Measurements from ENCODE around the gene CNN3. TPM values are rescaled to one million over a fixed set of nuclear protein-coding genes. Genes with fewer than 3 reads are reported as not detected.
A peak's percentile ranks its signal among the peaks of the same experiment; 100 is the strongest.
"Not testable (repeated sequence)": the region's sequence is repeated elsewhere in the genome, so short reads cannot be mapped to it uniquely, and the experiment has no call there.

The CNN3 gene
- total and polyA plus RNA-seq, 3 experiments from 2014 or later: 1.6 to 2.8 (median 2.3) TPM

DNA sequence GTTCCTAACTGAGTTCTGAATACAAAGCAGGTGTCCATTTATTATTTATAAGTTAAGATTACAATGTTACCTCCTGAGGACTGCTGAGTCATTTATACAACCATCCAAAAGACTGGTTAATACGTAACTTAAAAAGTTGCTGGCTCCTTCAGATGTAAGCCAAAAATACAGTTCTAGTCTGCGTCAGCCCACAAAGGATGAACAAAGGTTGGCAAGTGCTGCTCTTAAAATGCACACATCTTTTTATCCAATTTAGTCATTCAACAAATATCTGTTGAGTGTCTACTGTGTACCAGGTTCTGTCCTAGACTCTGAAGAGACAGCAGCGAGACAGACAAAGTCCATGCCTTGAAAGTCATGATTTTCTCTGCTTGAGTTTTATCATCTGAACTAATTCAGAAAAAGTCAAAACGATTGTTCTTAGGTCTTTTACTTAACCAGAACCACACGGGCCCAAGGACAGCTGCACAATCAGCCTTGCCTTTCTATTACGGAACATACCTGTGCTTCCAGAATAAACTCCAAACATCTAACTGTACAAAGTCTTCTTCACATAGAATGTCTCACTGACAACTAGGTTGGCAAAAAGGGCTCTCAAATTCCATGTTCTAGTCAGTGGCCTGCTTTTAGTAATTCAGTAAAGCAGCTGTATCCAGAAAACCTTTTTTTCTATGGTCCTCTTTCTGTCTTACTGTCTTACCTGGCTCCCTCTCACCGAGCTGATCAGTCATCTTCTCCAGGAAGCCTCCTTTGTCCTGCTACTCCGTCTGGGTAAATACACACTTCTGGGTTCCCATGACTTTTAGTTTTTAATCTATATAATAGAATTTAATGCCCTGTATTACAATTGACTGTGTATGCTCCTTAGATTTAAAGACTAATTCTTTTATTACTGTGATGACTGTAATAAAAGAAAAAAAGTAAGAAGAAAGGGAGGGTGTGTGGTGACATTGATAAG is 15.5 kb upstream of the CNN3 start:
- Histone ChIP-seq H3K27ac (ENCODE audit: low read depth, low read length) (no peak overlapping the region), H3K27me3 (ENCODE audit: insufficient read depth, low read length, poor library complexity, severe bottlenecking) (no peaks in the 10 kb centered on the region), H3K36me3 (ENCODE audit: insufficient read depth, low read length) (no peaks in the 10 kb centered on the region), H3K4me3 (ENCODE audit: low read length) (no peak overlapping the region), H3K4me1 (ENCODE audit: insufficient read depth, low read length) (no peaks in the 10 kb centered on the region), H3K9me3 (ENCODE audit: low read length) (no peaks in the 10 kb centered on the region)
- H3K27me3 Mint-ChIP-seq: peaks cover 10 to 42% of the 10 kb centered on the region in 2 donors
- ChIA-PET POLR2A (no interaction called here), CTCF (no interaction called here)
- DNase-seq: no peak
- H3K4me1 Mint-ChIP-seq: no peaks in the 10 kb centered on the region
- no peaks in the 10 kb centered on the region for H3K9me3 Mint-ChIP-seq
- no peak overlapping the region for H3K4me3 Mint-ChIP-seq
- H3K36me3 Mint-ChIP-seq: no peaks in the 10 kb centered on the region
- H3K27ac Mint-ChIP-seq: no peak overlapping the region

DNA sequence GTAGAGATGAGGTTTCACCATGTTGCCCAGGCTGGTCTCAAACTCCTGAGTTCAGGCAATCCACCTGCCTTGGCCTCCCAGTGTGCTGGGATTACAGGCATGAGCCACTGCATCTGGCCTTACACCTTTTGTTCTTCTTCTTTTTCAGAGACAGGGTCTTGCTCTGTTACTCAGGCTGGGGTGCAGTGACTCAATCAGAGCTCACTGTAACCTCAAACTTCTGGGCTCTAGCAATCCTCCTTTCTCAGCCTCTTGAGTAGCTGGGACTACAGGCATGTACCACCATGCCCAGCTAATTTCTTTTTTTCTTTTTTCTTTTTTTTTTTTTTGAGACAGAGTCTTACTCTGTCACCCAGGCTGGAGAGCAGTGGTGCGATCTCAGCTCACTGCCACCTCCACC is 14.6 kb upstream of the CNN3 start:
- H3K27ac Mint-ChIP-seq; H3K4me1 ChIP-seq (ENCODE audit: insufficient read depth, low read length); H3K27ac ChIP-seq (ENCODE audit: low read depth, low read length); H3K36me3 Mint-ChIP-seq; H3K27me3 ChIP-seq (ENCODE audit: insufficient read depth, low read length, poor library complexity, severe bottlenecking); H3K9me3 Mint-ChIP-seq; H3K4me1 Mint-ChIP-seq; H3K4me3 Mint-ChIP-seq; DNase-seq; H3K9me3 ChIP-seq (ENCODE audit: low read length); H3K4me3 ChIP-seq (ENCODE audit: low read length); H3K36me3 ChIP-seq (ENCODE audit: insufficient read depth, low read length); POLR2A ChIA-PET: not testable (repeated sequence)
- peaks cover 10 to 41% of the 10 kb centered on the region in 2 donors for H3K27me3 Mint-ChIP-seq
- CTCF ChIA-PET: interaction anchor here (1.0 kb wide), 1 partner anchor 87 kb away, joined by 3 read pairs; no protein-coding TSS in a partner anchor

DNA sequence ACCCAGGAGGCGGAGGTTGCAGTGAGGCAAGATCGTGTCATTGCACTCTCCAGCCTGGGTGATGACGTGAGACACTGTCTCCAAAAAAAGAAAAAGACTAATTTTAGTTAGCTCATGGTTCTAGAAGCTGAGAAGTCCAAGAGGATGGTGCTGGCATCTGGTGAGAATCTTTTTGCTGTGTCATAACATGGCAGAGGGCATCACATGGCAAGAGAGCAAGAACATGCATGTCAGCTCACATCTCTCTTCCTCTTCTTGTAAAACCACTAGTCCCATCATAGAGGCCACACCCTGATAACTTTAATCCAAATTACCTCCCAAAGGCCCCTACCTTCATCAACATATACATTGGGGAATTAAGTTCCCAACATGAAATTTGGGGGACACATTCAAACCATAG is 13.8 kb upstream of the CNN3 start:
- H3K27me3 Mint-ChIP-seq: peaks cover 8 to 45% of the 10 kb centered on the region in 2 donors
- H3K27me3 ChIP-seq (ENCODE audit: insufficient read depth, low read length, poor library complexity, severe bottlenecking): no peaks in the 10 kb centered on the region
- no peaks in the 10 kb centered on the region for H3K4me1 Mint-ChIP-seq
- H3K36me3 Mint-ChIP-seq: no peaks in the 10 kb centered on the region
- H3K4me3 ChIP-seq (ENCODE audit: low read length): no peak overlapping the region
- H3K9me3 ChIP-seq (ENCODE audit: low read length): no peaks in the 10 kb centered on the region
- H3K4me3 Mint-ChIP-seq: no peak overlapping the region
- no peak for DNase-seq
- H3K9me3 Mint-ChIP-seq: no peaks in the 10 kb centered on the region
- H3K27ac Mint-ChIP-seq: peak overlapping the region in 1 of 8 donors; percentile 12
- no peaks in the 10 kb centered on the region for H3K4me1 ChIP-seq (ENCODE audit: insufficient read depth, low read length)
- no peak overlapping the region for H3K27ac ChIP-seq (ENCODE audit: low read depth, low read length)
- H3K36me3 ChIP-seq (ENCODE audit: insufficient read depth, low read length): no peaks in the 10 kb centered on the region
- CTCF ChIA-PET: interaction anchor here (1.0 kb wide), 1 partner anchor 87 kb away, joined by 3 read pairs; no protein-coding TSS in a partner anchor
- POLR2A ChIA-PET: no interaction called here

DNA sequence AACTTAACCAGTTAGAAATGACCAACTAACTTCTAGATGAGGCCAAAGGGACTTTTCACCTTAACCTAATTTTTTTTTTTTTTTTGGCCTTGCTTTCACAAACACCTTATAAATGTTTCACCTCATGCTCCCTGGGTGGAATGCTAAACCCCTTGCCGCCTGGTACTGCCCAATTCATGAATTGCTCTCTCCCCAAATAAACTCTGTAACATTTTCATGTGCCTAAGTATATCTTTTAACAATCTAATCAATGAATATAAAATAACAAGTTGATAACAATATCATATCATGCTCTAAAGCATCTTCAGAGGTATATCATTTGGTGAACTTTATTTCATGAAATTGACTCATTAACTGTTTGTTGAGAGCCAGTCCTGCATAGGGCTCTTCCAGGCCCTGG is 10.9 kb upstream of the CNN3 start:
- Mint-ChIP-seq H3K36me3 (no peaks in the 10 kb centered on the region), H3K4me1 (peaks cover 0 to 3% (median 0%) of the 10 kb centered on the region in 3 donors), H3K9me3 (no peaks in the 10 kb centered on the region), H3K27ac (no peak overlapping the region), H3K27me3 (peaks cover 3 to 29% of the 10 kb centered on the region in 2 donors), H3K4me3 (no peak overlapping the region)
- Histone ChIP-seq H3K4me1 (ENCODE audit: insufficient read depth, low read length) (no peaks in the 10 kb centered on the region), H3K27me3 (ENCODE audit: insufficient read depth, low read length, poor library complexity, severe bottlenecking) (no peaks in the 10 kb centered on the region), H3K36me3 (ENCODE audit: insufficient read depth, low read length) (no peaks in the 10 kb centered on the region), H3K27ac (ENCODE audit: low read depth, low read length) (no peak overlapping the region), H3K4me3 (ENCODE audit: low read length) (no peak overlapping the region), H3K9me3 (ENCODE audit: low read length) (no peaks in the 10 kb centered on the region)
- ChIA-PET POLR2A (no interaction called here), CTCF (no interaction called here)
- DNase-seq: no peak

DNA sequence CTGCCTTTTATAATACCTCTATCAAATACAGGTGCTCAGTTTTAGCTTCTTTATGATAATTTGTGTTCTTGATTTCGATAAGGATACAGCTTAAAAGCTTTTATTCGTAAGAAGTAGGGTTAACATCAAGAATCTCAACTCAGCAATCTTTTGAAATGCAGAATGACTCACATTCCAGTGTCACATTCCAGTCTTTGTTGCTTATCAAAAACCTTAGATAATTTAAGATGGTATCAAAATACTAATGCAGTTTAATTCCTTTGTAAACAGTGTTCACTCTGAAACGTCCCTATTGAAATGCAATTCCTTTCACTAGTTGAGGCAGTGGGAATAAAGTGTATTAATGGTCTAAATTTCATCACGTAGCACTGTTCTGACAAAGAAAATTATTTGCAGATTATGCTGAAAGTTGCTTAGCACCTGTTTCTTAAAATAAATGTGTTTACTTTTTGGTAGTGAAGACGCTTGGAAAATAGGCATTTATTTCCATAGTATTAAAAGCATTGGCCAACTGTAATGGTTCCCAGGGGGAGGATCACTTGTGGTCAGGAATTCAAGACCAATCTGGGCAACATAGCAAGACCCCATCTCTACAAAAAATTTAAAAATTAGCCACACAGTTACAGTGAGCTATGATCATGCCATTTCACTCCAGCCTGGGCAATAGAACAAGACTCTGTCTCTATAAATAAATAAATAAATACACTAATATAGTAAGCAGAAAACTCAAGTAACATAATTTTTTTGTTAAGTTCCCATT is 10.1 kb upstream of the CNN3 start:
- no peak overlapping the region for H3K4me3 Mint-ChIP-seq
- H3K4me3 ChIP-seq (ENCODE audit: low read length): no peak overlapping the region
- CTCF ChIA-PET: no interaction called here
- no peak overlapping the region for H3K27ac Mint-ChIP-seq
- no peaks in the 10 kb centered on the region for H3K4me1 ChIP-seq (ENCODE audit: insufficient read depth, low read length)
- POLR2A ChIA-PET: no interaction called here
- peaks cover 0 to 3% (median 0%) of the 10 kb centered on the region in 3 donors for H3K4me1 Mint-ChIP-seq
- H3K36me3 ChIP-seq (ENCODE audit: insufficient read depth, low read length): no peaks in the 10 kb centered on the region
- H3K27ac ChIP-seq (ENCODE audit: low read depth, low read length): no peak overlapping the region
- H3K9me3 ChIP-seq (ENCODE audit: low read length): no peaks in the 10 kb centered on the region
- no peaks in the 10 kb centered on the region for H3K9me3 Mint-ChIP-seq
- peaks cover 3 to 29% of the 10 kb centered on the region in 2 donors for H3K27me3 Mint-ChIP-seq
- DNase-seq: no peak
- H3K36me3 Mint-ChIP-seq: no peaks in the 10 kb centered on the region
- H3K27me3 ChIP-seq (ENCODE audit: insufficient read depth, low read length, poor library complexity, severe bottlenecking): no peaks in the 10 kb centered on the region

DNA sequence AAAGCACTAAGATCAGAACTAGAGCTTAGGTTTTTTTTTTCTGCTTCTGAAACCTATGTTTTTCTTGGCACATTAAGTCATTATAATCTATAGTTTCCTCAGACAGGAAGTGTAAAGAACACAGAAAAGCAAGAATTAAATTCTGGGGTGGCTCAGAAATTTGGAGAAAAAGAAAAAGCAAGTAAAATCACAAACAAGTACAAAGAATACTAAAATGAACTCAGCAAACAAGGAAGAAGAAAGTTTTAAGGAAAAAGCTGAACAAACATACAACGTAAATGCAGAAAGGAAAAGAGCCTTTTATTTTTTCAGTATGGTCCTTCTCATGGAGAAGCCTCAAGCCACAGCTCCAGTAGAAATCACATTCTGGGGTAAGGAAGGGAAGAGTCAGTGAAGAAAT is 8.6 kb upstream of the CNN3 start:
- no peak for DNase-seq
- no peaks in the 10 kb centered on the region for H3K9me3 Mint-ChIP-seq
- CTCF ChIA-PET: no interaction called here
- Histone ChIP-seq H3K36me3 (ENCODE audit: insufficient read depth, low read length) (no peaks in the 10 kb centered on the region), H3K4me1 (ENCODE audit: insufficient read depth, low read length) (no peaks in the 10 kb centered on the region), H3K27ac (ENCODE audit: low read depth, low read length) (no peak overlapping the region), H3K4me3 (ENCODE audit: low read length) (no peak overlapping the region), H3K9me3 (ENCODE audit: low read length) (no peaks in the 10 kb centered on the region), H3K27me3 (ENCODE audit: insufficient read depth, low read length, poor library complexity, severe bottlenecking) (no peaks in the 10 kb centered on the region)
- no peak overlapping the region for H3K4me3 Mint-ChIP-seq
- H3K4me1 Mint-ChIP-seq: peaks cover 0 to 3% (median 0%) of the 10 kb centered on the region in 3 donors
- no peaks in the 10 kb centered on the region for H3K36me3 Mint-ChIP-seq
- H3K27me3 Mint-ChIP-seq: peaks cover 1 to 28% of the 10 kb centered on the region in 2 donors
- H3K27ac Mint-ChIP-seq: peak overlapping the region in 1 of 8 donors; percentile 12
- POLR2A ChIA-PET: no interaction called here

DNA sequence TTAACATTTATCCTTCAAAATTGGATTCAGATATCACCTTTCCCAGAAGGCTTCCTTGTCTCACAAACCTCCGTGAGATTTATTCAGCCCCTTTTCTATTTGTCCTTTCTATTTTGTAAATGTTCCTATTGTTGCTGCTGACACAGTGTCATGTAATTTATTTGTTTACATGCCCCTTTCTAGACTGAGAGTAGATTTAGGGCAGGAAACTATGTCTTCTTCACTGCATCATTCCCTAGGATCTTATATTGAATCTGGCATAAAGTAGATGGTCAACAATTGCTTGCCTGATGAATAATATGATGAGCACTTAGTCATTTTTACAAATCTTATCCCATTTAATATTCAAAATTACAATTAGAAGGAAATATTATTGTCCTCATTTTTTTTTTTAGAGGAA is 8.1 kb upstream of the CNN3 start:
- Histone ChIP-seq H3K27ac (ENCODE audit: low read depth, low read length) (no peak overlapping the region), H3K4me3 (ENCODE audit: low read length) (no peak overlapping the region), H3K9me3 (ENCODE audit: low read length) (no peaks in the 10 kb centered on the region), H3K27me3 (ENCODE audit: insufficient read depth, low read length, poor library complexity, severe bottlenecking) (no peaks in the 10 kb centered on the region), H3K36me3 (ENCODE audit: insufficient read depth, low read length) (no peaks in the 10 kb centered on the region), H3K4me1 (ENCODE audit: insufficient read depth, low read length) (no peaks in the 10 kb centered on the region)
- H3K27ac Mint-ChIP-seq: no peak overlapping the region
- no peak overlapping the region for H3K4me3 Mint-ChIP-seq
- no peaks in the 10 kb centered on the region for H3K9me3 Mint-ChIP-seq
- peaks cover 1 to 31% of the 10 kb centered on the region in 2 donors for H3K27me3 Mint-ChIP-seq
- no peak for DNase-seq
- H3K4me1 Mint-ChIP-seq: peaks cover 0 to 3% (median 0%) of the 10 kb centered on the region in 3 donors
- H3K36me3 Mint-ChIP-seq: no peaks in the 10 kb centered on the region
- ChIA-PET POLR2A (no interaction called here), CTCF (no interaction called here)

DNA sequence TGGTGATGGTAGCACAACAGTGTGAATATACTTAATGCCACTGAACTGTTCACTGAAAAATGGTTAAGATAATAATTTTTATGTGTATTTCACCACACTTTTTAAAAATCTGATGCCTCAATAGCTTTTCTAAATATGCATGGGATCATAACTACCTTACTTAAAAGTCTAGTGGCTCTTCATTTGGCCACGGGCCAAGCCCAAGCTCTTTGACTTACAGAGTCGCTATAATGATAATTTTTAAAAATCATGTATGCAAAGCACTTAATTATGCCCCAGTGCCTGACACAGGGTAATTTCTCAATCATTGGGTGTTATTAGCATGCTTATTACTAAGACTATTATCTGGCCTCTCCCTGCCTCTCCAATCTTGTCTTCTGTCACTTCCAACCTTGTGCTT is 7.6 kb upstream of the CNN3 start:
- Histone ChIP-seq H3K27ac (ENCODE audit: low read depth, low read length) (no peak overlapping the region), H3K9me3 (ENCODE audit: low read length) (no peaks in the 10 kb centered on the region), H3K36me3 (ENCODE audit: insufficient read depth, low read length) (no peaks in the 10 kb centered on the region), H3K4me3 (ENCODE audit: low read length) (no peak overlapping the region), H3K27me3 (ENCODE audit: insufficient read depth, low read length, poor library complexity, severe bottlenecking) (no peaks in the 10 kb centered on the region), H3K4me1 (ENCODE audit: insufficient read depth, low read length) (no peaks in the 10 kb centered on the region)
- Mint-ChIP-seq H3K4me1 (peaks cover 0 to 3% (median 0%) of the 10 kb centered on the region in 3 donors), H3K27me3 (peaks cover 2 to 36% of the 10 kb centered on the region in 2 donors), H3K4me3 (no peak overlapping the region), H3K9me3 (no peaks in the 10 kb centered on the region), H3K27ac (no peak overlapping the region), H3K36me3 (no peaks in the 10 kb centered on the region)
- CTCF ChIA-PET: no interaction called here
- POLR2A ChIA-PET: no interaction called here
- no peak for DNase-seq
